IMR-90 (cell line): ENCODE measurements around the gene RLN3. TPM values are rescaled to one million over a fixed set of nuclear protein-coding genes. Genes with fewer than 3 reads are reported as not detected.

ENCODE experiments used
- ATAC-seq: fragments of 200-7000 bp; cut with Tn5 transposase; 2 replicates; pipeline ENCODE4 v1.9.1; 2020; ENCODE audit warnings: low read depth, mild to moderate bottlenecking, moderate library complexity
- BruUV-seq: library from RNA; stranded (reverse); fragments of 400-500 nt; replicated peaks from 2 replicates; lab custom pipeline; 2021; lab: Mats Ljungman, UMichigan
- CTCF ChIA-PET: fragments of 300-600 bp; formaldehyde crosslinking; extraction: SDS; loops from one replicate; lab custom pipeline; 2021; ENCODE audit warnings: antibody characterized with exemption; lab: Yijun Ruan, JAX
- POLR2A ChIA-PET: fragments of 300-600 bp; sonication (Branson Sonifier 250); formaldehyde crosslinking; loops from one replicate; lab custom pipeline; 2022; ENCODE audit warnings: antibody characterized with exemption; ENCODE audit not compliant: unreplicated experiment; lab: Charles Lee
- DNase-seq: peaks from one replicate; pipeline ENCODE4 v3.0.0; 2013
- H2AFZ ChIP-seq: replicated peaks from 2 replicates; pipeline ENCODE3; 2013; ENCODE audit warnings: low read length, mild to moderate bottlenecking; ENCODE audit not compliant: poor library complexity
- H2AK5ac ChIP-seq: 2 replicates; pipeline ENCODE4 v1.6.1; 2013; ENCODE audit warnings: low read depth, low read length, inconsistent platforms
- H2AK9ac ChIP-seq: replicated peaks from 2 replicates; pipeline ENCODE3; 2013; ENCODE audit warnings: mild to moderate bottlenecking, low read depth, low read length, moderate library complexity; ENCODE audit not compliant: poor library complexity
- H2BK120ac ChIP-seq: 2 replicates; pipeline ENCODE4 v1.6.1; 2013; ENCODE audit warnings: low read depth, low read length, inconsistent platforms
- H2BK15ac ChIP-seq: 3 replicates; pipeline ENCODE4 v1.6.1; 2013; ENCODE audit warnings: low read depth, low read length, inconsistent platforms
- H2BK20ac ChIP-seq: 2 replicates; pipeline ENCODE4 v1.6.1; 2013; ENCODE audit warnings: low read depth, mild to moderate bottlenecking, inconsistent platforms, low read length, moderate library complexity
- H2BK5ac ChIP-seq: 2 replicates; pipeline ENCODE4 v1.6.1; 2013; ENCODE audit warnings: mild to moderate bottlenecking, low read depth, low read length, inconsistent platforms; ENCODE audit not compliant: poor library complexity, severe bottlenecking
- H3K14ac ChIP-seq: replicated peaks from 2 replicates; pipeline ENCODE4 v1.6.1; 2013; ENCODE audit warnings: low read depth, low read length, inconsistent platforms
- H3K18ac ChIP-seq: 2 replicates; pipeline ENCODE4 v1.6.1; 2013; ENCODE audit warnings: low read depth, low read length, control low read depth
- H3K23ac ChIP-seq: 2 replicates; pipeline ENCODE4 v1.6.1; 2013; ENCODE audit warnings: low read depth, low read length, inconsistent platforms
- H3K27ac ChIP-seq: 2 replicates; pipeline ENCODE4 v1.5.1; 2013; ENCODE audit warnings: mild to moderate bottlenecking, control low read depth, low read length; ENCODE audit not compliant: insufficient read depth
- H3K27me3 ChIP-seq: 2 replicates; pipeline ENCODE4 v1.6.1; 2013; ENCODE audit warnings: low read length; ENCODE audit not compliant: control insufficient read depth, insufficient read depth
- H3K36me3 ChIP-seq: 2 replicates; pipeline ENCODE4 v1.6.1; 2013; ENCODE audit warnings: low read length, mixed read lengths; ENCODE audit not compliant: control insufficient read depth, insufficient read depth
- H3K4ac ChIP-seq: 2 replicates; pipeline ENCODE4 v1.6.1; 2013; ENCODE audit warnings: low read depth, low read length, inconsistent platforms
- H3K4me1 ChIP-seq: 2 replicates; pipeline ENCODE4 v1.6.1; 2013; ENCODE audit warnings: low read length, mixed read lengths; ENCODE audit not compliant: control insufficient read depth, insufficient read depth
- H3K4me2 ChIP-seq: 2 replicates; pipeline ENCODE4 v1.6.1; 2013; ENCODE audit warnings: low read depth, mild to moderate bottlenecking, control low read depth, low read length, moderate library complexity
- H3K4me3 ChIP-seq: 2 replicates; pipeline ENCODE4 v1.5.1; 2013; ENCODE audit warnings: low read depth, mild to moderate bottlenecking, control low read depth, low read length, moderate library complexity; ENCODE audit not compliant: insufficient read depth
- H3K56ac ChIP-seq: 2 replicates; pipeline ENCODE4 v1.6.1; 2013; ENCODE audit warnings: low read length, inconsistent platforms; ENCODE audit not compliant: insufficient read depth; ENCODE audit errors: extremely low read depth
- H3K79me1 ChIP-seq, 2 experiments: 2 replicates each; pipeline ENCODE4 v1.6.1; 2013; ENCODE audit warnings: low read length in 2 of 2, inconsistent platforms in 1 of 2, low read depth in 1 of 2
- H3K9ac ChIP-seq: 2 replicates; pipeline ENCODE4 v1.6.1; 2013; ENCODE audit warnings: low read depth, low read length, control low read depth
- H3K9me1 ChIP-seq: 2 replicates; pipeline ENCODE4 v1.6.1; 2013; ENCODE audit warnings: low read length, inconsistent platforms; ENCODE audit not compliant: insufficient read depth
- H3K9me3 ChIP-seq: 2 replicates; pipeline ENCODE4 v1.6.1; 2013; ENCODE audit warnings: low read length; ENCODE audit not compliant: control insufficient read depth, insufficient read depth
- H4K20me1 ChIP-seq: 2 replicates; pipeline ENCODE4 v1.6.1; 2013; ENCODE audit warnings: low read length, inconsistent platforms; ENCODE audit not compliant: insufficient read depth
- H4K5ac ChIP-seq: 2 replicates; pipeline ENCODE4 v1.6.1; 2013; ENCODE audit warnings: mild to moderate bottlenecking, low read depth, low read length, control low read depth
- H4K8ac ChIP-seq, 2 experiments: 2 replicates each; pipeline ENCODE4 v1.6.1; 2013; ENCODE audit warnings: low read depth in 2 of 2, low read length in 2 of 2, control low read depth in 1 of 2, inconsistent platforms in 1 of 2
- H4K91ac ChIP-seq: 2 replicates; pipeline ENCODE4 v1.6.1; 2013; ENCODE audit warnings: low read depth, low read length, inconsistent platforms; ENCODE audit not compliant: insufficient read depth
- POLR2A ChIP-seq: IDR thresholded peaks from 2 replicates; pipeline ENCODE4 v1.6.1; 2012; ENCODE audit warnings: mild to moderate bottlenecking, low read depth, low read length
- RAD21 ChIP-seq: IDR thresholded peaks from 2 replicates; pipeline ENCODE4 v1.6.1; 2012; ENCODE audit warnings: low read length, improper control_type of control experiment
- SMC3 ChIP-seq: fragments of 150-350 bp; IDR thresholded peaks from 2 replicates; pipeline ENCODE4 v1.6.1; 2016; ENCODE audit warnings: low read depth, mild to moderate bottlenecking, antibody characterized with exemption, low read length, moderate library complexity
- WGBS, 2 experiments: methylation state at CpG; one replicate each; pipeline versions ENCODE4 v1.1.5 to v1.1.7; 2013; ENCODE audit warnings: missing lambda C conversion rate in 2 of 2; ENCODE audit not compliant: insufficient read length in 1 of 2; ENCODE audit errors: extremely low coverage in 2 of 2; 5-methylcytosine and 5-hydroxymethylcytosine counted together
- dilution Hi-C: fragments of 300-500 bp; cut with HindIII; formaldehyde crosslinking; loops from one replicate; pipeline ENCODE4 v1.14.3; 2018; ENCODE audit warnings: low sequenced_read_pairs; ENCODE audit not compliant: unreplicated experiment
- in situ Hi-C: fragments of 300-500 bp; cut with MboI; formaldehyde crosslinking; loops from 3 replicates; pipeline ENCODE4 v1.14.3; 2019; ENCODE audit warnings: low sequenced_read_pairs, inconsistent platforms, mixed read lengths
- intact Hi-C: fragments of 100-400 bp; cut with micrococcal nuclease; formaldehyde crosslinking; loops from 2 replicates; pipeline ENCODE4 v1.10.0; 2022
- polyA plus RNA-seq, 3 experiments: library from polyadenylated mRNA; depleted of rRNA; stranded (reverse); fragments of >200 nt; gene quantifications; 2 replicates each; pipeline ENCODE4 v1.2.3, GENCODE V29; 2012; ENCODE audit warnings: low replicate concordance in 1 of 3
- total RNA-seq: library from RNA; depleted of rRNA; stranded (reverse); fragments of >200 nt; gene quantifications from 2 replicates; pipeline ENCODE4 v1.2.3, GENCODE V29; 2012
- TF ChIP-seq, protein P1 (sequence below): conservative IDR thresholded peaks from 2 replicates; pipeline ENCODE4 v1.5.1; 2012; ENCODE audit warnings: mild to moderate bottlenecking, low read depth, low read length, improper control_type of control experiment

Gene RLN3
- total and polyA plus RNA-seq, 2 of the 4 experiments (the other 2 are of a cell fraction) = not detected

GRCh38 chr19:14048443-14049153 lies 20.6 kb downstream of the RLN3 start:
- H3K4me2 ChIP-seq = no peak overlapping the region
- no peak overlapping the region for H2AK9ac ChIP-seq
- WGBS, 2 experiments = no CpG with 5 or more reads among the region's 8 CpGs
- no peak for TF ChIP-seq POLR2A
- peak; percentile 24; the same call in 1 of the 2 replicates for TF ChIP-seq SMC3
- peak; percentile 46 for TF ChIP-seq RAD21
- TF ChIP-seq, protein P1, sequence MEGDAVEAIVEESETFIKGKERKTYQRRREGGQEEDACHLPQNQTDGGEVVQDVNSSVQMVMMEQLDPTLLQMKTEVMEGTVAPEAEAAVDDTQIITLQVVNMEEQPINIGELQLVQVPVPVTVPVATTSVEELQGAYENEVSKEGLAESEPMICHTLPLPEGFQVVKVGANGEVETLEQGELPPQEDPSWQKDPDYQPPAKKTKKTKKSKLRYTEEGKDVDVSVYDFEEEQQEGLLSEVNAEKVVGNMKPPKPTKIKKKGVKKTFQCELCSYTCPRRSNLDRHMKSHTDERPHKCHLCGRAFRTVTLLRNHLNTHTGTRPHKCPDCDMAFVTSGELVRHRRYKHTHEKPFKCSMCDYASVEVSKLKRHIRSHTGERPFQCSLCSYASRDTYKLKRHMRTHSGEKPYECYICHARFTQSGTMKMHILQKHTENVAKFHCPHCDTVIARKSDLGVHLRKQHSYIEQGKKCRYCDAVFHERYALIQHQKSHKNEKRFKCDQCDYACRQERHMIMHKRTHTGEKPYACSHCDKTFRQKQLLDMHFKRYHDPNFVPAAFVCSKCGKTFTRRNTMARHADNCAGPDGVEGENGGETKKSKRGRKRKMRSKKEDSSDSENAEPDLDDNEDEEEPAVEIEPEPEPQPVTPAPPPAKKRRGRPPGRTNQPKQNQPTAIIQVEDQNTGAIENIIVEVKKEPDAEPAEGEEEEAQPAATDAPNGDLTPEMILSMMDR = peak; percentile 58
- H3K27me3 ChIP-seq = no peaks in the 10 kb centered on the region
- no peaks in the 10 kb centered on the region for H3K36me3 ChIP-seq
- H4K91ac ChIP-seq = no peak overlapping the region
- no peak overlapping the region for H3K4me3 ChIP-seq
- in situ Hi-C loops (no loop called here), intact Hi-C loops (no loop called here), dilution Hi-C loops (no loop called here)
- no peaks in the 10 kb centered on the region for H3K9me1 ChIP-seq
- H4K5ac ChIP-seq = no peak overlapping the region
- no peak overlapping the region for H3K14ac ChIP-seq
- H2BK20ac ChIP-seq = no peak overlapping the region
- CTCF ChIA-PET = interaction anchor here (0.9 to 2.2 kb wide), 2 partner anchors 11 to 17 kb away, joined by 7 to 9 read pairs; partner anchors contain the start of gene IL27RA
- H3K79me1 ChIP-seq = no peaks in the 10 kb centered on the region
- ATAC-seq (peak; percentile 85), DNase-seq (no peak)
- H3K18ac ChIP-seq = no peak overlapping the region
- H2BK120ac ChIP-seq = no peak overlapping the region
- no peaks in the 10 kb centered on the region for H4K20me1 ChIP-seq
- no peaks in the 10 kb centered on the region for H3K4me1 ChIP-seq
- no peak overlapping the region for H3K56ac ChIP-seq
- peak overlapping the region; percentile 75 for H2AFZ ChIP-seq
- no peak overlapping the region for H2BK5ac ChIP-seq
- H4K8ac ChIP-seq = no peak overlapping the region
- POLR2A ChIA-PET = no interaction called here
- H3K9me3 ChIP-seq = peaks cover 2% of the 10 kb centered on the region; the same call in 1 of the 2 replicates
- no peak overlapping the region for H3K23ac ChIP-seq
- no peak overlapping the region for H3K9ac ChIP-seq
- no peak overlapping the region for H2AK5ac ChIP-seq
- no TSS peak for BruUV-seq
- no peak overlapping the region for H2BK15ac ChIP-seq
- H3K27ac ChIP-seq = no peak overlapping the region
- no peak overlapping the region for H3K4ac ChIP-seq
